GM10847 (cell line): ENCODE measurements around the gene GLB1L.

Experiments used
- POLR2A ChIP-seq: IDR thresholded peaks from 2 replicates; pipeline ENCODE4 v1.6.1; 2011; ENCODE audit not compliant: insufficient read length; ENCODE audit errors: extremely low read depth

The GLB1L gene

GRCh38 chr2:219248845-219249202 is 3.6 kb upstream of the GLB1L start:
- TF ChIP-seq POLR2A = no peak

GRCh38 chr2:219247678-219248642 is 2.7 kb upstream of the GLB1L start:
- no peak for TF ChIP-seq POLR2A

- no peak for TF ChIP-seq POLR2A
Measured at GRCh38 chr2:219246559-219246958, 1.3 kb upstream of the GLB1L start.

DNA sequence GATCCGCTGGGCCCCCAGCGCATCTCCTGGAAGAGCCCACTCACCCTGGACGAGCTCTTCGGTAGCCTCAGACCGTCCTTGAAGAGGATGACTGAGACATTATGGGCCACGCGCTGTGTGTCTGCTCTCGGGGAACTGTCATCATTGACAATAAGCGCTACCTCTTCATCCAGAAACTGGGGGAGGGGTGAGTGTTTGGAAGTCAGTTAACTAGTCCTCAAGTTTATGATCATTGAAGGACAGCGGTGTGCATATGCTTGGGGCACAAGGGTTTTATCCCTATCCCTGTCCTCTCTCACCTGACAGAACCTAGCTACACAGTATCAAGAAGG is 621 bp upstream of the GLB1L start:
- no peak for TF ChIP-seq POLR2A

DNA sequence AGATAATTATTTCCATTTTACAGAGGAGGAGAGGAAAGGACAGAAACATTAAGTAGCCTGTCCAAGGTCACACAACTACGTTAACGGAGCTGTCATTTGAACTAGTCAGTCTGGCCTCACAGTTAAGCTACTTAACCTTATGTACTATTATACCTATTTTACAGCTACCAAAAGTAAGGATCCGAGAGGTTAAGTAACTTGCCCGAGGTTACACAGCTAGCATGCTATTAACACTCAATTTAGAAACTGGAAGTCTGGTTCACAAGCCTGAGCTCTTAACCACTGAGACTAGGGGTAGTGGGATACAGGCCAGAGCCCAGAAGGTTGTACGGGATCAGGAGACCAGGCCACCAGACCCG is 476 bp downstream of the GLB1L start:
- TF ChIP-seq POLR2A = no peak

DNA sequence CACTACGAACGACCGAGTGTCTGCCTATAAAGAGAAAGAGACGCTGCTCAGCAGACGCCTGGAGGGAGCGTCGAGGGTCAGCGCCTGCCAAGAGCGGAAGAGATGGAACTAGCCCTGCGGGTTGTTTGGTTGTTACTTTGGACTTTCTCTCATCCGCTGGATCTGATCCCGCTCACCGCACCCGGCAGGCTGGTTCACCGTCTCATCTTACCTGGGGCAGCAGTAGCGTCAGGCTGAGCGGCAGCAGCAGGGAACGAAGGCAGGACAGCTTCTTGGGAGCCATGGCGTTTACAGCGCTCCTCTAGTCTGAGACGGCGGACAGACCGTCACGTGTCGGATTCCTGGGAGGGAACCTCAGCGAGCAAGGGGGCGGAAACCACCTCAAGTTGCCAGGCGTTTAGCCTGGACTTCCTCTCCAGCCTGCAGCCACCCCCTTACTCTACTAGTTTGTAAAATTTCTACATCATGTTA is 1.9 kb downstream of the GLB1L start:
- no peak for TF ChIP-seq POLR2A

DNA sequence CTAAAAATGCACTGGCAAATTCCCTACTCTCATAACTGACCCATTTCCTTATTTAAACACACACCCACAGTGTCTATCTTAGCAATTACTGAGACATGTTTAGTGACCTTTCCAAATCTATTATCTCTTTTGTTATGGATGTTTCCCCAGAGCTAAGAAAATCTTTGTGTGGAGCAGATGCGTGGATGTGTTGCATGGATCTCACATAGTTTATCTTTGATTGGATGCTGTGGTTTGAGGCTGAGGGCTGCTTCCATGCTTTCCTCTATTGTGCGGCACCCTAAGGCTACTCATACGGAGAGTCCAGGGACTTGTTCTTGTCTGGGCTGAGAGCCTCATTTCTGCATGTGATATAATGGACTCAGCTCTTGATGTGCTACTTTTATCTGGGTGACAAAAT is 10.9 kb downstream of the GLB1L start:
- no peak for TF ChIP-seq POLR2A

- no peak for TF ChIP-seq POLR2A
Measured at GRCh38 chr2:219230059-219230540, 15.1 kb downstream of the GLB1L start.

GRCh38 chr2:219229305-219230058 is 15.8 kb downstream of the GLB1L start, which contains the start of the genes ANKZF1 and ATG9A:
TSS of gene ANKZF1 (plus strand) at chr2:219229806. CDS start at chr2:219230258, 452 bp downstream.
TSS of gene ATG9A (minus strand) at chr2:219229636. CDS start at chr2:219228024, 1,612 bp downstream.
- TF ChIP-seq POLR2A = peak; percentile 59

- TF ChIP-seq POLR2A = no peak
Measured at GRCh38 chr2:219228911-219229304, 16.3 kb downstream of the GLB1L start.

- no peak for TF ChIP-seq POLR2A
Measured at GRCh38 chr2:219228041-219228910, 17.0 kb downstream of the GLB1L start.

GRCh38 chr2:219225350-219225749 is 19.9 kb downstream of the GLB1L start:
- no peak for TF ChIP-seq POLR2A

- TF ChIP-seq POLR2A = no peak
Measured at GRCh38 chr2:219223831-219224610, 21.2 kb downstream of the GLB1L start.

- TF ChIP-seq POLR2A = no peak
Measured at GRCh38 chr2:219221957-219222518, 23.2 kb downstream of the GLB1L start.
